ENCODE results near the gene DNAJC5G. TPM values are rescaled to one million over a fixed set of nuclear protein-coding genes. Genes with fewer than 3 reads are reported as not detected.

DNAJC5G gene
- total and polyA plus RNA-seq, 2 of the 13 experiments (the other 11 are each of a cell fraction or from before 2014, with no cell fraction given): 0.05 TPM; not detected in 1

DNA sequence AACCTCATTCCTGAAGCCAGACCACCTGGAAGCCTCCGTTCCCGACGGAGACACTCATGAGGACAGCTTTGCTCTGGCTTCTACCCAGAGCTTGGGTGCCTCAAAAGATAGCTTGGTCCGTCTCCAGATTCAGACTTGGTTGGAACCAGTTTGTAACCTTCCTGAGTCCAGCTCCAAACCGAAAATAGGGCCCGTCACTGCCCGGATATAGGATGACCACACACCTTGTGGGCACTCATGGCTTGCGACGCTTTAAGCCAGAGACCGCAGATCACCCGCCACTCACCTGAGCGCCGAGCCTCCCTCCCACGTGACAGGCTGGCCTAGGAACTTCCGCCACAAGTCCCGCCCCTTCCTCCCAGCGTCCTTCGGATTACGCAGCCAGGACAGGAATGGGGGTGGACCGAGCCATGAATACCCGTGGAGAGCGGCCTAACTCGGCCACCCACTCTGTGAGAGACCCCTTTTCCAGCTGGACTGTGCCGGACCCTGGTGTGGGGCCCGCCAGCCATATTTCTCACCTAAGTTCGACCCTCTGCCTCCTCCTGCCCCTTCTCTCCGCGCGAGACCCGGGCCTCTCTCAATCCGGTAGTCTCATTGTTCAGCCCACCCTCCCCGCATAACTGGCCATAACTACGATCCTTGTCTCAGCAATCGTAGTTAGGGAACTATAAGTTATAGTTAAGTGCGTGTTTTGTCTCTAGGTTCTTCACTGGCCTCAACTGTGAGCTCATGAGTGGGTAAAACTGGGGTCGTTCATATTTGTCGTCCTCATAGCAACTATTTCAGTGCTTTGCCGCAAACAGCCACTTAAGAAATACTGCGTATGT is 47.7 kb downstream of the DNAJC5G start, which contains the start of gene MPV17 (continued):
- TF ChIP-seq ZNF136 (CRISPR knock-in tag; IDR thresholded peaks at IDR 0.05; ENCODE audit: low read depth) (0 out of 2 replicates have a peak, but pooled peaks have one; percentile 77), FOXK2 (IDR thresholded peaks at IDR 0.05) (0 out of 2 replicates have a peak, but pooled peaks have one; percentile 37), ATAD3A (CRISPR knock-in tag; IDR thresholded peaks at IDR 0.05) (no peak), ZNF572 (CRISPR knock-in tag; IDR thresholded peaks at IDR 0.05) (peak; percentile 90; the same call in 1 of the 2 replicates), ZNF180 (CRISPR knock-in tag; IDR thresholded peaks at IDR 0.05; ENCODE audit: borderline replicate concordance, low read depth) (peak; percentile 86; the same call in 1 of the 2 replicates), HIVEP1 (CRISPR knock-in tag; IDR thresholded peaks at IDR 0.05) (no peak; the same call in none of the 2 replicates), ZBTB21 (CRISPR knock-in tag; IDR thresholded peaks at IDR 0.05) (peak; percentile 30; the same call in 1 of the 2 replicates), ZFP41 (CRISPR knock-in tag; IDR thresholded peaks at IDR 0.05; ENCODE audit: borderline replicate concordance) (no peak), ATF7 (IDR thresholded peaks at IDR 0.05) (no peak), ATF7 (CRISPR knock-in tag; IDR thresholded peaks at IDR 0.05) (peak; percentile 83; the same call in 1 of the 2 replicates), GATAD1 (CRISPR knock-in tag; IDR thresholded peaks at IDR 0.05) (peak; percentile 97), FOXJ3 (CRISPR knock-in tag; IDR thresholded peaks at IDR 0.05; ENCODE audit: borderline replicate concordance) (peak; percentile 66), MLLT10 (CRISPR knock-in tag; IDR thresholded peaks at IDR 0.05) (no peak), U2AF1 (optimal IDR thresholded peaks at IDR 0.05; ENCODE audit: low read depth, low read length) (peak; percentile 75), RELA (CRISPR knock-in tag; IDR thresholded peaks at IDR 0.05) (peak; percentile 45; the same call in 1 of the 2 replicates), BRD4 (CRISPR knock-in tag; IDR thresholded peaks at IDR 0.05) (peak; percentile 88), MXD4 (CRISPR knock-in tag; IDR thresholded peaks at IDR 0.05) (peak; percentile 96), MAFK (conservative IDR thresholded peaks at IDR 0.05 in 1 of 2, IDR thresholded peaks at IDR 0.05 in 1 of 2; ENCODE audit: low read length in 2 of 2) (no peak), KLF16 (CRISPR knock-in tag; IDR thresholded peaks at IDR 0.05) (peak in 1 of 2 experiments; percentile 88; a peak in 2 of 4 replicates), GATA4 (IDR thresholded peaks at IDR 0.05; ENCODE audit: borderline replicate concordance, low read depth) (peak; percentile 39; the same call in 1 of the 2 replicates)
- TF ChIP-seq, protein P1, sequence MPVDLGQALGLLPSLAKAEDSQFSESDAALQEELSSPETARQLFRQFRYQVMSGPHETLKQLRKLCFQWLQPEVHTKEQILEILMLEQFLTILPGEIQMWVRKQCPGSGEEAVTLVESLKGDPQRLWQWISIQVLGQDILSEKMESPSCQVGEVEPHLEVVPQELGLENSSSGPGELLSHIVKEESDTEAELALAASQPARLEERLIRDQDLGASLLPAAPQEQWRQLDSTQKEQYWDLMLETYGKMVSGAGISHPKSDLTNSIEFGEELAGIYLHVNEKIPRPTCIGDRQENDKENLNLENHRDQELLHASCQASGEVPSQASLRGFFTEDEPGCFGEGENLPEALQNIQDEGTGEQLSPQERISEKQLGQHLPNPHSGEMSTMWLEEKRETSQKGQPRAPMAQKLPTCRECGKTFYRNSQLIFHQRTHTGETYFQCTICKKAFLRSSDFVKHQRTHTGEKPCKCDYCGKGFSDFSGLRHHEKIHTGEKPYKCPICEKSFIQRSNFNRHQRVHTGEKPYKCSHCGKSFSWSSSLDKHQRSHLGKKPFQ (CRISPR knock-in tag; IDR thresholded peaks at IDR 0.05; ENCODE audit: insufficient replicate concordance): peak; percentile 65
- TF ChIP-seq, protein P2, sequence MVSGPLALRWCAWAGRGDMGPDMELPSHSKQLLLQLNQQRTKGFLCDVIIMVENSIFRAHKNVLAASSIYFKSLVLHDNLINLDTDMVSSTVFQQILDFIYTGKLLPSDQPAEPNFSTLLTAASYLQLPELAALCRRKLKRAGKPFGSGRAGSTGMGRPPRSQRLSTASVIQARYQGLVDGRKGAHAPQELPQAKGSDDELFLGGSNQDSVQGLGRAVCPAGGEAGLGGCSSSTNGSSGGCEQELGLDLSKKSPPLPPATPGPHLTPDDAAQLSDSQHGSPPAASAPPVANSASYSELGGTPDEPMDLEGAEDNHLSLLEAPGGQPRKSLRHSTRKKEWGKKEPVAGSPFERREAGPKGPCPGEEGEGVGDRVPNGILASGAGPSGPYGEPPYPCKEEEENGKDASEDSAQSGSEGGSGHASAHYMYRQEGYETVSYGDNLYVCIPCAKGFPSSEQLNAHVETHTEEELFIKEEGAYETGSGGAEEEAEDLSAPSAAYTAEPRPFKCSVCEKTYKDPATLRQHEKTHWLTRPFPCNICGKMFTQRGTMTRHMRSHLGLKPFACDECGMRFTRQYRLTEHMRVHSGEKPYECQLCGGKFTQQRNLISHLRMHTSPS (CRISPR knock-in tag; IDR thresholded peaks at IDR 0.05; ENCODE audit: low read depth): peak; percentile 29; the same call in 1 of the 2 replicates
- TF ChIP-seq, protein P3, sequence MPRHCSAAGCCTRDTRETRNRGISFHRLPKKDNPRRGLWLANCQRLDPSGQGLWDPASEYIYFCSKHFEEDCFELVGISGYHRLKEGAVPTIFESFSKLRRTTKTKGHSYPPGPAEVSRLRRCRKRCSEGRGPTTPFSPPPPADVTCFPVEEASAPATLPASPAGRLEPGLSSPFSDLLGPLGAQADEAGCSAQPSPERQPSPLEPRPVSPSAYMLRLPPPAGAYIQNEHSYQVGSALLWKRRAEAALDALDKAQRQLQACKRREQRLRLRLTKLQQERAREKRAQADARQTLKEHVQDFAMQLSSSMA (CRISPR knock-in tag; IDR thresholded peaks at IDR 0.05): no peak; the same call in 1 of the 2 replicates
